AG08396 (cell line): ENCODE data around the gene SOCS7.

Source experiments
- DNase-seq: peaks from one replicate; pipeline ENCODE4 v3.0.0; 2012; ENCODE audit warnings: low spot score, mixed read lengths

The SOCS7 gene

DNA sequence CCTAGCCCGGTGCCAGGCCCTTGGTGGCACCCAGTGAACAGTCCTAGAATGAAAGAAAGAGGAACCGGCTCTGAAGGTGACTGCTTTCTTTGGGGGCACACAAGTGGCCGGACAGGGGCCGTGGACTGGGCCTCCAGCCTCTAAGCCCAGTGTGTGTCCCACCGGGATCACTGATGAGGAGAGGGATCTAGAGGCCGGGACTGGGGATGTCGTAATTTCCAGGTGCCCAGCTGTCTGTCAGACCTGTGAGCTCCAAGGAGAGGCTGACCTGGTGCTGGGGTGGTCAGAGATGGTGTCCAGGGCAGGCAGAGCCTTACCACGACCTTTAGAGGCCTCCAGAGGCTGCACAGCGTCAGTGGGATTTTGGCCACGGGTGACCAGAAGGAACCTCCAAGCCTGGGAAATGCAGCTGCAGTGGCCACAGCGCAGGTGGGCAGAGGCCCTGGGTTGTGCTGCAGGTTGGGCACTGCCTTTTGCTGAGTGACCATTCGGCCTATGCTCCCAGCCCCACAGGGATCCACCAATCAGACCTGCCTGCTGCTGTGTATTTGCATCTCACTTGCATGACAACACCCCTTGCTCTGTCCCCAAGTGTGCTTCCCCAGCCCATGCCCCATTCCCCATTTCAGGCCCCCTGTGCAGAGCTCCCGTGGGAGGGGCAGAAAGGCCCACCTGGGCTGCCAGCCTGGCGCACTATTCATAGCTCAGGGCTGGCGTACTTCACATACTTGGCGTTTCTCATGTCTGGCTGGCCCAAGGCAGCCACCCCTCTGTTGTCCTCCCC, 89.2 kb downstream of the SOCS7 start:
- DNase-seq: no peak

DNA sequence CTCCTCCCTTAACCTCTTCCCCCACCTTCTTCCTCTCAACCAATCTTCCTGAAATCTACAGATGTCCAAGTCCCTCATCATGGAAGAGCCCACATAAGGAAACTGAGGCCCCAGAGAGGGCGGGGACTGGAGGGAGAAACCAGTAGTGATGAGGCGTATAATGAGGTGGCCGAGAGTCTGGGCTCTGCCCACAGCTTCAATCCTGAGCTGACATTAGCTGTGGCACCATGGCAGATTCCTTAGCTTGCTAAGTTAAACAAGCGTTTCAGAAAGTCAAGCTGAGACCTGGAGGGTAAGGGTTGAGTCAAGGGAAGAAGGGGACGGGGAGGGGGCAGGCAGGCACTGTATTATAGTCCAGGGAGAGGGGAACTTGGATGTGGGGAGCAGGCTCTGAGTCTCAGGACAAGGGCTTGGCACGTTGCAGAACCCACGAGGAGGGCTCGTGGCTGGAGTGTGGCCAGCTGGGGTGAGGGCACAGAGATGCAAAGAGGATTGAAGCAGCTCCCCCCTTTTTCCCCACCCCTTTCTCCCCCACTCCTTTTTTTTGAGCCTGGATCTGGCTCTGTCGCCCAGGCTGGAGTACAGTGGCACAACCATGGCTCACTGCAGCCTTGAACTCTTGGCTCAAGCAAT, 89.9 kb downstream of the SOCS7 start:
- no peak for DNase-seq

GRCh38 chr17:38442548-38442947, 90.9 kb downstream of the SOCS7 start:
- DNase-seq: no peak

GRCh38 chr17:38443356-38444031, 91.8 kb downstream of the SOCS7 start:
- DNase-seq: no peak

- DNase-seq: peak; percentile 84
Observed at GRCh38 chr17:38444151-38444550, 92.5 kb downstream of the SOCS7 start.

- DNase-seq: no peak
Observed at GRCh38 chr17:38447502-38448085, 96.0 kb downstream of the SOCS7 start.

- DNase-seq: no peak
Observed at GRCh38 chr17:38448208-38448771, 96.6 kb downstream of the SOCS7 start.

DNA sequence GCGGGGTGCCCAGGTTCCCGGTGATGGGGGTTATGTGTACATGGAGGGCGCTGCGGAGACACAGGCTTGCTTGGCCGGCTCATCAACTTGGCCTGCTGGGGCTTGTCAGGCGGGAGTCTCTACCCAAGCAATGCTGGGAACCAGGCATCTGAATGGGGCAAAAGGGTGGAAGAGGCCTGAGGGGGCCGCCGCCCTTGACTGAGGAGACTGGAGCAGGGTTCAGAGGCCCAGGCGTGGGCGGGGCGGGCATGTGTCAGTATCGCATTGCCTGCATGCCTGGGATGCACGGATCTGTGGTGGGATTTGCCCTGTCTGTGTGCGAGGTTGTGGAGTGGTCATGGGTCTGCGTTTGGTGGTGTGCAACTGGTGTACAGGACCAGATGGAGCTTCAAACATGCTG, 97.7 kb downstream of the SOCS7 start:
- DNase-seq: no peak

GRCh38 chr17:38450557-38451029, 98.9 kb downstream of the SOCS7 start:
- DNase-seq: no peak

GRCh38 chr17:38451030-38451839, 99.6 kb downstream of the SOCS7 start:
- peak; percentile 76 for DNase-seq

GRCh38 chr17:38451840-38452529, 100.3 kb downstream of the SOCS7 start:
- DNase-seq: peak; percentile 84

DNA sequence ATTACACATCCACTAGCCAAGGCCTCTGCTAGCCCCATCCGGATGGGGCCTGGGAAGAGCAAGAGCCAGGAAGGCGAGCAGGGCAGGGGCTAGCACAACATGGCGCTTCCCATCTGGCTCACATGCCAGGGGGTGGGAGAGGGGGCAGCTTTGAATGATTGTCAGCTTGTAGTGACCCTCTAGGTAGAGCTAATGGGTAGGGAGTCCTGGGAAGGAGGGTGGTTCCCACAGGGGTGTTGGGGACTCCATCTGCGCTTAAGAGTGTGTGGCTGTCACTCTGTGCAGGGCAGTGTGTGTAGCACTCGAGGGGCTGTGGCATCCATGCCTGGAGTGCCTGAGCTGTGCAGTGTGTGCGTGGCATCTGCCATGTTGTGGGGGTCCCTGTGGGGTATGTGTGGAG, 101.1 kb downstream of the SOCS7 start:
- DNase-seq: no peak

DNA sequence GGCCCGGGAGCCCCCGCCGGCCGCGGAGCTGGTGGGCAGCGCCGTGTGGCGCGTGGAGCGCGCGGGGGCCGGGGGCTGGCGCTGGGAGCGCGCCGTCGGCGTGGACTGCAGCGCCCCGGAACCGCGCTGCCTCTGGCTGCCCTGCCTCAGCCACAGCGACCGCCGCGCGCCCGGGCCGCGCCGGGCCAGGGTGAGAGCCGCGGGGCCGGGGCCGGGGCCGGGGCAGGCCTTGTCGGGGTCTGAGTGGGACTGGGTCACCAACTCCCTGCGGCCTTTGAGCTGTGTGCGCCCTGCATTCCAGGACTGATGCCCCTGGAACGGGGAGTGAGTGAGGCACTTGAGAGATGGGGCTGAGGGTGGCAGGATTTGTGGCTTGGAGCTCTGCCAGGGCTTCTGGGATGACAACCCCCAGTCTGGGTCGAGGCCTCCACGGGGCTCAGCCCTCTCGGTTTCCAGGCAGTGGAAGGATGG, 102.3 kb downstream of the SOCS7 start:
- DNase-seq: no peak

- DNase-seq: peak; percentile 87
Observed at GRCh38 chr17:38454532-38454931, 102.9 kb downstream of the SOCS7 start.
